CD4-positive, alpha-beta T cell treated with Interleukin-21 for 1 hour (primary cell): ENCODE results near the gene SERTAD2.

ENCODE experiments used
- DNase-seq: peaks from one replicate; pipeline ENCODE4 v3.0.0-alpha.2; 2020

The SERTAD2 gene

DNA sequence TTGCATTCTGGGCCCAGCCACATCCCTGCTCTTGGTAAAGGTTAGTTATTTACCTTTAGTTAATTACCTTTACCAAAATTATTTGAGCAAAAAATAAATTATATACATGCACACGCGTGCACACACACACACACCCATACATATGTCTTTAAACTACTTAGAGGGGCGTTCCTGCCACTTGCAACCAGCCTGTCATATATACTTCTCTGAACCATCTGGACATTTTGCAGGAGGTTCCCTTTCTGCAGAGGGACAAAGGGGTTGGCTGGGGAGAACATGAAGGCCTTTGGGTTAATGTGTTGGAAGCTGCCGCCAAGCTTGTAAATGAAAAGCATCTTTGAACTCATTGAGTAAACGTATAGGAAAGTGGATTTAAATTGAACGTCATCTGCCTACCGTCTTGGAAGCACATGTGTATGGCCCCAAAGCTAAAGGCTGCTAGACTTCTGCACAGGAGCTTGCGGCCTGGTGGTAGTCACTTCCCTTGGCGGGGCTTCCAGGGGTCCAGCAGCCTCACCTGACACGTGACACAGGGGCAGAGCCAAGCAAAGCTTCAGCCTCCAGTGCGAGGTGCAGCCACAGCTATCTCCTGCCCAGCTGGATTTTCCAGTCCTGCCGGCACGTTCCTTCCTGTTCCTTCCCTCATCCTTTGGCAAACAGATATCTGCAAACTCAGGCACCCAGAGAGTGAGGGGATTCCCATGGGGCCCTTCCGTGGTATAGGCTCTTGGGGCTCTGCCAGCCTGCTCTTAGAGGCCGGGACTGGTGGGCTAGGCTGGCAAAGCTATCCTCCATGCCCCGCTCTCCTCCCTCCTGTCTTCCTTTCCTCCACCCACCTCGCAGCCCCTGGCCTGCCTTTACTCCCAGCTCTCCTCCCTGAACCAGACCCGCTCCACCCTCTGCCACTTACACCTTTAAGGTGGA is 46.1 kb downstream of the SERTAD2 start:
- no peak for DNase-seq

DNA sequence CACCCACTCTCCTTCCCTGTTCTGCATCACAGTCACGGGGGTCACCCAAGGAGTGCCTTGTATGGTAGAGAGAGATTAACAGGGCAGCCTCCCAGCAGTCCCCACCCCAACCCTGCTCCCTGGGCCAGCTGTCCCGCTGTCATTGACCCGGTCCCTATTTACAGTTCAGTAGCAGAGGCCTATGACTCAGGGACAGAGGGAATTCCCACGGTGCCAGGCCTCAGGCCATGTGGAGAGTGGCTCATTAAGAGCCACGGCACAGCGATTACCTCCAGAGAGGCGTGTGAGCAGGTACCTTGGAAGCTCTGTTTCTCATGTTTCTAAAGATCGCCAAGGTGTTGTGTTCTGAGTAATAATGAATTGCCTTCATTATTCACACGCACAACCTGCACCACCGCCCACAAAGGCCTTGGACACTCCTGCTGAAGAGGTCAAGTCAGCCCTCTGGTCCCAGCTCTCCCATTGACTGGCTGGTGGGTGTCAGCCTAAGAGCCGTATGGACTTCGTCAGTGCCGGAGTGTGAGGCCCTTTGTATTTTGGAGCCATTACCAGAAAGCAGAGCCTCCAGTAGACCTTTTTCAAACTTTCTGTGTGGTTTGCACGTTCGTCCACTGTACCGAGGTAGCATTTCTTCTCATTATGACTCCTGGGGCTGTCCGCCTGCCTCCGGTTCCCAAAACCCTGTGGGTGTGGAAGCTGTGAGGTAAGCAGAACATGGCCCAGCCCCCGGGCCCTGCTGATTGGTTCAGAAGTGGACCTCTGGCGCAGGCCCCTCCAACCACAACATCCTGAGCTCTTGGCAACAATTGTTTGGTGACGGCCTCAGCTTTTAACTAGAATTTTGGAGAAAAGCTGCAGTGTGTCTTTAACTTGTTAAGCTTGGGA is 47.0 kb downstream of the SERTAD2 start:
- peak; percentile 91 for DNase-seq

DNA sequence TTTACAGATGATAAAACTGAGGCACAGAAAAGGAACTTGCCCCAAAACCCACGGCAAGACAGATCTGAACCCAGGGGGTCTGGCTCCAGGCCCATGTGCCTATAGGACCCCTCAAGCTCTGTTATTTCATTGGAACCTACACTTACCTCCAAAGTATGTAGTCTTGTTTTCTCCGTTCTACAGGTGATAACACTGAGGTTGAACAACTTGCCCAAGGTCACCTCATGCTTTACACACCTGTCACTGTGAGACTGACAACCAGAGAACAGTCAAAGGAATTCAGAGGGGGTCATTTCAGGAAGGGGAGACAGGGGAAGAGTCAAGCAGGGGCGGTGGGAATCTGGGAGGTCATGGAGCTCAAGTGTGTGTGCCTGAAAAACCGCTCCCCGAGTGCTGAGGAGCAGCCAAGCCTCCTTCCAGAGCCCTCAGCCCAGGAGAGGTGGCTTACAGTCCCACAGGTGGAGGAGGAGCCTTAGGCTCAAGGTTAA is 47.7 kb downstream of the SERTAD2 start:
- no peak for DNase-seq

DNA sequence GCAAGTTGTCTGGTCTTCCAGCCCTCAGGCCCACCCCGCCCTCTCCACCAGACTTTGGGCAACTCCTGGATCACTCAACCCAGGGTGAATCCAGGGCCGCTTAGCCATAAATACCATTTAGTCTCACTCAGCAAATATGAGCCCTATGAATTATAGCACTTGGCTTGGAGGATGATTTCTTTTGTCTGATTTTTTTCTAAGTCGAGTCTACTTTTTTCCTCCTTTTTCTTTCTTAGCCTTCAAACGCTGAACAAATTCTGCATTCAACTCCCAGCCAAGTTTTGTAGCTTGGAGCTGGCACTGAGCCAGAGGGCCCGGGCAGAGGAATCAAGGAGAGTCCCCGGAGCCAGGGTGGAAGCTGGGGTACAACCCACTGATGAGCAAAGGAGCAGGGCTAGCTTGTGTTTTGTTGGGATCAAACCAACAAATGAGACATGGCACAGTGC is 48.7 kb downstream of the SERTAD2 start:
- DNase-seq = no peak

DNA sequence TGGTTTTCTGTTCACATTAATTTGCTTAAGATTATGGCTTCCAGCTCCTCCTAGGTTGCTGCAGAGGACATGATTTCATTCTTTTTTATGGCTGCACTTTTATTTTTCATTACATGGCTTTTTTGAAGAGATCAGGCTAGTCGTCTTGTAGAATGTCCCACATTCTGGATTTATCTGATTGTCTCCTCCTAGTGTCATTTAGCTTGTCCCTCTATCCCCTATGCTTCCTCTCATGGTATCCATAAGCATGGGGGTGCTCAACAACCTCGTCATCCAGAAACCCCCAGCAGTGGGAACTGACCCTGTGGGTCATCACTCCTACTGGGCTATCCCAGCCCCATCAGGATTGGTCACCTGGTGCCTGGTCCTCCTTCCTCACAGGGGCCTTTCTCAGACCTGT is 49.6 kb downstream of the SERTAD2 start:
- DNase-seq = no peak

DNA sequence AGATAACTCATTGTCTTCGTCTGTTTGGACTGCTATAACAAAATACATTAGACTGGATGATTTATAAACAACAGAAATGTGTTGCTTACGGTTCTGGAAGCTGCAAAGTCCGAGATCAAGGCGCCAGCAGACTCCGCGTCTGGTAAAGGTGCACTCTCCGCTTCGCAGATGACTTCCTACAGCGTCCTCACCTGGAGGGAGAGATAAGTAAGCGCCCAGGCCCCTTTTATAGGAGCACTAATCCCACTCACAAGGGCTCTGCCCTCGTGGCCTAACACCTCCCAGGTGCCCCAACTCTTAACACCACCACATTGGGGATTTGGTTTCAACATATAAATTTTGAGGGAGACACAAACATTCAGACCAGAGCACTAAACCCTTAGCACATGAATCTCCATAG is 51.3 kb downstream of the SERTAD2 start:
- DNase-seq = no peak

DNA sequence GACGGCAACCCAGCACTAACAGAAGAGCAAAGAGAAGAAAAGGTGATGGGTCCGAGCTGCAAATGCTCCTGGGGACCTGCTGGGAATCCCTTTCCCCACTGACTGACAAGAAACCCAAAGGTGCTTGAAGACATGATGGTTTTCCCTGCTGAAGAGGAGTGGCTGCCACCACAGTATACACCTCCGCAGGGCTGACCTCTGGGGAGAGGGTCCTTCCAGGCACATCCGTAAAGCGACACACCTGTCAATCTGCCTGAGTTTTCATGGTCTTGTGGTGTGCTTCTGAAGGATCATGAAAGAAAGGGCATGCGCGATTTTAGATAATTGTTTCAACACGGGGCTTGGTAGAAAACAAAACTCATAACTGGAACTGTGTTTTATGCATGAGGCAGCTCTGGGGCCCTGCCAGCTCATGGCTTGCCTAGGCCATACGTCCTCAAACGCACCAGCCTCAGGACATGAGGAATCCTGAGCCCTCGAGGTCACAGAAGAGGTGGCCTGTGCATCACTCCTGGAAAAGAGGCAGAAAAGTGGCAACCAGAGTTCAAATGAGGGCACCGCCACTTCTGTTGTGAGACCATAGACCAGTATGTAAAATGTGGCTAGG is 51.8 kb downstream of the SERTAD2 start:
- no peak for DNase-seq

DNA sequence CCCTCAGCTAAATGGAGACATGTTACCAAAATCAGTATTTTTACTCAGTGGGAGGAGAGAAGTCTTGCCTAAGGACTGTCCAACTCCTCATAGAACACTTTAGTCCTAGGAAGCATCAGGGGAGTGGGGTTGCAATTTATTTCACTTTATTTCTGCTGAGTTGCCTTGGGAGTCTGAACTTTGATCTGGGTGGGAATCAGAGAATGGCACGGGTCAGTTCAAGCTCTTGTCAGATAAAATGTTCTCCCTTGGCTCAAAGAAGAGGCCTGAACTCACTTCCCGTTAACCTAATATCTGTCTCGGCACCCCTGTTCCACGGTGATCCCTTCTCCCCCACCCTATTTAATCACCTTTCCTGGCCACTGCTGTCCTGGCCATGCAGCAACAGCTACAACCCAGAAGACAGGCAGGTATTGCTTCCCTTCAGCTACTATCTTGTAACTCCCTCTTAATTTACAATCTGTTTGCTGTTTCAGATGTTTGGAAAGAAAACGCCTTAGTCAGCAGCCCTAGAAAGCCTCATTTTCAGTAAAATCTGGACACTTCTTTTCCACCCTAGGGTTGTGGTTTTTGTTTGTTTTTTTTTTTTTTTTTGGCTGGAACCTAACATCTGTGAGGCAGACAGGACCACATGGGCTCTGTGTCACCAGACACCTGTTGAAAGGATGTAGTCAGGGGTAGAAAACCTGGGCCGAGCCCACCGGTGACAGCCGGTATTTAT is 52.5 kb downstream of the SERTAD2 start:
- no peak for DNase-seq

DNA sequence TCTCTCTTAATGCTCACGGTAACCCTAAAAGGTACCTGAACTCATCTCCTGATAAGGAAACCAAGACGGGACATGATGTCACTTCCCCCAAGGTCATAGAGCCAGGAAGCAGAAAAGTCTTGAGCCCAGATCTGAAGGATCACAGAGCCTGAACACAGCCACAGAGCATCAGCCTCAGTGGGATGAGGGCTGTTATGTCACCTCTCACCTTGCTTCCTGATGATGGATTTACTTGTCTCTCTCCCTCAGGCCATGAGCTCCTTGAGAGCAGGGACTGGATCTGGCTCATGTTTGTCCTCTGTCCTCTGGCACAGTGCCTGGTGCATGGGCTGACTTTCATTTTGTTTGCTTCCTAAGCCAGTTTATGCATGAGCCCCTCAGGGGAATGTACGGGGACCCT is 54.2 kb downstream of the SERTAD2 start:
- no peak for DNase-seq

DNA sequence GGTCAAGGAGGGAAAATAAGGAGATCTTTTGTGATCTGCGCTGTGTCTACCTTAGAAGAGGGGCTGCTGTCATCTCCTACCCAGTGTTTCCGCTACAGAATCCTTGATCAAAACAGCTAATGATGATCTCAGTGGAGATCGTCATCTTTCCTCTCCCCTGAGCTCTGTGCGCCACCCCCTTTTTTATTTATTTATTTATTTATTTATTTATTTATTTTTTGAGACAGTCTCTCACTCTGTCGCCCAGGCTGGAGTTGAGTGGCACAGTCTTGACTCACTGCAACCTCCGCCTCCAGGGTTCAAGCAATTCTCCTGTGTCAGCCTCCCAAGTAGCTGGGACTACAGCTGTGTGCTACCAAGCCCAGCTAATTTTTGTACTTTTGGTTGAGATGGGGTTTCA is 55.5 kb downstream of the SERTAD2 start:
- DNase-seq = no peak

DNA sequence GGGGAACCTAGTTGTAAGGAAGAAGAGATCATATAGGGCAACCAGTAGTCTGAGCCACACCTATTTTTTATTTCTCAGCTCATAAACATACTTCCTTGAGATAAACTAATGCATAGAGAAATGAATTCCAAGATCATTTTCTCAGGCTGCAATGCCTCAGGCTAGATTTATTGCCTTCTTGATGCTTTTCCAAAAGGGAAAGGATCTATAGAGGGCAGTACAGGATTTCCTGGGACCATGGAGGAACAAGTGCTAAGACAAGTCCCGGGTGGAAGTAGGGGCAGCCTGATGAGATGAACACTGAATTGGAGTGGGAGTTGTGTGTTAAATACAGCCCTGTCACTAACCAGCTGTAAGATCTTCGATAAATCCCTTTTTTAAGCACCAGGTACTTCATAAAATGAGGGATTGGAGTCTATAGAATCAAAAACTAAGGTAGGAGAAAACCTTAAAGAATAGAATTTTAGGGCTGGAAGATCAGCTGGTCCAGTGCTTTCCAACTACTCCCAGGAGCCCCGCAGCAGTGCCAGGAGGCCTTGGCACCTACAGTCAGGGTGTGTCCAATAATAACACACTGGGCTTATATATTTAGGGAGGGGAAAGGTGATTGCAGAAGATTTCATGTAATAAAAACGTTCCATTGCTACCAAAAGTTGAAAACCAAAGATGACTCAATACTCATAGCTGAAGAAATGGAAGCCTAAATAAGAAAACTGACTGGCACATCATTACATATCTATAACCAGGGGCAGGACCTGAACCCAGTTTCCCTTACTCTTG is 58.1 kb downstream of the SERTAD2 start:
- DNase-seq = no peak

DNA sequence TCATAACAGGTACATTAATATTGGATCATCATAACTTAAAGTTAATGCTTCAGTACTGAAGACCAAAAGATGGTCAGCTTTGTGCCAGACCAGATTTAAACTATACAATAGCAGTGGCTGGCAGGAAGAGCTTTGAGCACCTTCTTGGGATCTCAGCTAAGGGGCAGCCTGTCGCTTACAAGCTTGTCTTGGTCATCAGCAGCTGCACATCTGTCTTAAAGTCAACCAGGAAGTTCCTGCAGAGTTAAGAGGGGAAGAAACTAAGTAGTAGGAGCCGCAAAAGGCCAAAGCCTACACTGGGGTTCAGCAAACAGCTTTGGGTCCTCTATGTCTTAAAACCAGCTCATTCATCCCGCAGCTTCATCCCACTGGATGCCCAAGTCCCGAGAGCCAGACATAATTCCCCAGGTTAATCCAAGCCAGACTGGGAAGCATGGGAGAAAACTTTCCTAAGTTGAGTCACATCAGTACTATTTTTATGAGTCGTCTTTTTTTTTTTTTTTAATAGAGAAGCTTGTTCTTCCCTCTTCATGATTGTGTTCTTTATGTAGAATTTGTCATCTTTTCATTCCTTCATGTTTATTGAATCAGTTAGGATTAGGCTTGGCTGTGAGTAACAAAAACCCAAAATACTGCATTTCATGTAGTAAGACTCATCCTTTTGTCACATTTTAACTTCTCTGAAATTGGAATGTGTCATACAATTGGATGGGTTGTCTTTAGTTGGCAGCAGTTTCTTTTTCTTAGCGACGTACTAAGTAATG is 59.3 kb downstream of the SERTAD2 start:
- DNase-seq = no peak

DNA sequence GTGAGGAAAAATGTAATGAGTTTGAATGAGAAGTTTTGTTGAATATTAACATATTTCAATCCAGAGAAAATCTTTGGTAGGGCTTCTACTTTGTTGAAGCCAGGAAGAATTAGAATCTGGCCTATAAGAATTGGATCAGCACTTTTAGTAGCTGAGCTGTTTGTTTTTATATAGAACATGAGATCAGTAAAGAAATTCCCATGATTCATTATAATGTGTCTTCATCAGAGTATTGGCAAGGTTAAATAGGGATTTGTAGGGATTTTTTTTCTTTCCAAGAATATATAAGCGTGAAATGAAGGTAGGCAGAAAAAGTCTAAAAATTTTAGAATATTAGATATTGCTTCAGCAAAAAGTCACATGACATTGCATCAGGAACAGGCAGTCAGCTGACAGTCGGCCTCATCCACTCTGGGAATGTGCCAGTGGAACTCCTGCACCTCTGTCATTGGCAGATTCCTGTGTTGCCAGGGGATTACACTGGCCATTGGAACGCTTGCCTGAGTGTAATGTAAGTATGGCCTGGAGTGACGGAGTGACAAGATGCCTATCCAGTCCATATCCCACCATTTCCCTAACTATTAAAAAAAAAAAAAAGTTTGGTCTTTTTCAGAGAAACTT is 60.6 kb downstream of the SERTAD2 start:
- no peak for DNase-seq

DNA sequence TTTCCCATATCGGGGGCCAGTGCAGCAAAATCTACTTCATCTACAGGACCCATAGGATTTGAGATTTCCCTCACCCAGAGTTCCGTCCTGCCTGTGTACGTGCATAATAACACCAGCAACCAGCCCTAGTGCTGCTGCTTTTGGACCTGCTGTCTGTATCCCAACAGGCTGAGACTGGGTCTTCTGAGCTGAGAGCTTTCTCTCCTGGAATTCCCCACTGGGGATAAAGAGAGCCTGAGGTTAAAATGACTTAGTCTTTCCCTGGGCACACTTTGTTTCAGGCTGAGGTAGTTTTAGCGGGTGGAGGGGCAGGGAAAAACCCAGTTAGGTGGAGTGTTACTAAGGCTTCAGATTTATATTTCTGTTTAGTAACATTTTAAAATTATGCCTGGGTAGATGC is 62.5 kb downstream of the SERTAD2 start:
- no peak for DNase-seq

DNA sequence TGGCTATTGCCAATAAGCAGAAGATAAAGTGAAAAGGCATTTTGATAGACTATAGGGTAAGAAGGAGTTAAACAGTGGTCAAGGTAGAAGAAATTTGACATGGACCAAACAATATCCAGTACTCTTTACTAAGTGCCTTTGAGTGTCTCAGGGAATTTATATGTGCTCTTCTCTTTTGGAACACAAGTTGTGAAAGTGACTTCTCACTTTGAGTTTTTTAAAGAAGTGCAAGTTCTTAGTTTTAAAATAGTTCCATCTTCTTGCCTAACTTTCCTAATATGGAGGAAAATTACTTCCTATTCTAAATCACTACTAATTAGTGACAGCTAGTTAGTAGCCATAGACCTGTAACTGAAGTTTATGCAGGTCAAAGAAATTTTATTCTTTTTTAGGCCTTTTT is 66.2 kb downstream of the SERTAD2 start:
- no peak for DNase-seq

DNA sequence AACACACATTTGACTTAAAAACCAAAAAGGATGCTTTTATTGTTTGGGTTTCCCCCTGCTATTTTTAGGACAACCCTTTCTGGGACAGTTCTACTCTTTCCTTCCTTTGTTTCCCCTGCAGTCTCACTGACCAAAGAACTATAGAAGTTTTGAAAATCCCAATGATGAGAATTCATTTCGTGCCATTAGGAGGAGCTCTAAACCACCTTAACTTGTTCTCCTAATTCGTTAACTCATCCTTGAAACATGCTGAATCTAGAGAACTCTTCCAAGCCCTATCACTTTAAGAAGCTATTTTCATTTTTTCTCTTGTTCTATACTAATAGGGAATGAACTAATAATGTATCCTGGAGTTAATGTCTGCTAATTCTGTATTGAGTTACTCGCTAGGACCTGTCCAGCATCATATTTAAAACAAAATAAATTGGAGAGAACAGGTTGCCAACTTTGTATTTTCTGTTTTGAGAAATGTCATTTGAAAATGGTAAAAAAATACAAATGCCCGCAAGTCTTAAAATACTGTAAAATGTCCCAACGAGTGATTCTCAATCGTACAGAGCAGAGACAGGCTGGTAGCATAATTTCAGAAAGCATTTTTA is 66.7 kb downstream of the SERTAD2 start:
- DNase-seq = peak; percentile 52

DNA sequence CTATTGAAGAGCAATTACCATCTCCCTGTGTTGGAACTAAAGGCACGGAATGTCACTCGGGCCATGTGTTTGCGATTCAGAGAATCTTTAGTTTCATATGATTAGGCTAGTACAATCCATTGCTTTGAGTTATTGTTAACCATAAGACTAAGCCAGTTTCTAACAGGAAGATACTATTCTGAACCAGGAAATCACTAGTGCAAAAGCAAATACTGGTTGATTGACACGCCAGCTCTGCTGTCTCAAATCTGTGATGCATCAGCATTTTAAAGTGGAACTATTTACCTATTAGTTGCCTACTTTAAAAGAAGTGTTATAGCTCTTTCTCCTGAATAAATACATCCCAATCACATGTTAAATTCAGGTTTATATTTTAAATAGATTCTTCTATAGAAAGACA is 67.7 kb downstream of the SERTAD2 start:
- no peak for DNase-seq

DNA sequence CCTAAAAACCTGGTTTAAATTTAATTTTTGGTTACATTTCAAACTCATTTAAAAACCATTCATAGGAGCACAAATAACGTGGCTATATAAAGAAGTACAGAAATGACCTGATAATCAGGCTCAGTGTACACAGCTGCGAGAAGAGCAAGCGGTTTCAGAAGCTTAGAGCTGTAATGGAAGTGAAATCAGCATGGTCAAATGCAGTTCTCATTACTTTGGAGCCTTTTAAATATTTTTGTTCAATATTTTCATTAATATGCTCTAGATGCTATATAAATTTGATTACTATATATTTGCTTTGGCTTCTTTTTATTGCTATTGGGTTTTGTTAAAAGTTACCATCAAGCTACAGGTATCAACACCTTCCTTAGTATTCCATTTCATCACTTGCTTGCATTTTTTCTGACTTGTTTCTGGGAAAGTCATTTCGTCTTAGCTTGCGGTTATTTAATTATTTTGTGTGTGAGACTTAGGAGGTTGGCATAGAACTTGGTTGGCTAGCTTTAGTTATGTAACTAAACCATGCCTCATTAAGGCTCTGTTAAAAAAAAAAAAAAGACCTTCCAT is 70.9 kb downstream of the SERTAD2 start:
- no peak for DNase-seq

DNA sequence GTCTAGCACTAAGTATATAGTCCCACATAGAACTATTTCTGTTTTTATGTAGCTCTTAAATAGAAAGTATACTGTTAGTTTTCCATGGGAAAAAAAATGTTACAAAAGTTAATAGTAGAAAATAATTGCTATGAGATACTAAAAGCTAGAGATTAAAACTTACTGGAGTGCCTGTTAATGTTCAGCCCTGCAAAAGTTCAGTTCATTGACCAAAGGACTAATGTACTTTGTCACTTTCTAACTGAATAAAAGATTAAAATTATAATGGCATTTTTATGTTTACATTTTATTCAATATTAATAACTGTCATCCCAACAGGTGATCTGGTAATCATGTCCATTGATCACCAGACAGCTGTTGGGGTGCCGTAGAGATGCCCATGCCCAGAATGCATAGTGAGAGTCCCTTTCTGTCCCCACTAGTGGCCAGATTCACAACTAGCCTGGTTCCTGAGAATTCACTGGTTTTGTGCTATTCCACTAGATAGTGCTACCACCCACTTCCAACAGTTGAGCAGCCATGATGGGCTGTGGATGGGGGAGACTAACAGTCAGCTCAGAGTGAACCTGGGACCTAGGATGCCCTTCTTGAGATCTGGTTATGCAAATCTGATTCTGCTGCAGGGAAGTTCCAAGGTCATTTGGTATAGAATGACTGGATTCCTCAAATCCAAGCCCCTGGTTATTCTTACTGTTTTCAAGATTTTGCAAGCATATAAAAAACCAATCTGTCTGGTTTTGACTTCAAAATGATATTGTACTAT is 71.8 kb downstream of the SERTAD2 start:
- no peak for DNase-seq
